Metanephros (tissue), 1 donor: Measurements from ENCODE around the gene SMIM12. TPM values are rescaled to one million over a fixed set of nuclear protein-coding genes. Genes with fewer than 3 reads are reported as not detected.

Source experiments
- total RNA-seq: library from RNA; depleted of rRNA; stranded (reverse); fragments of >200 nt; gene quantifications from one replicate; pipeline ENCODE4 v1.2.3, GENCODE V29; 2014

SMIM12 gene
- 14.9 TPM for total RNA-seq

GRCh38 chr1:34859446-34860200 lies at the start of gene SMIM12:
Gene SMIM12, minus strand, starts transcription at chr1:34859749. Its CDS starts 3,772 bp downstream, at chr1:34855977.

Other genes with a start within 250 kb of the SMIM12 start
- gene GJB5, start 104.7 kb downstream of the SMIM12 start, total RNA-seq: 0.18 TPM
- gene GJB4, start 100.0 kb downstream of the SMIM12 start, total RNA-seq: not detected
- 0.35 TPM for gene GJB3, start 78.5 kb downstream of the SMIM12 start, total RNA-seq
- gene GJA4, start 66.8 kb downstream of the SMIM12 start, total RNA-seq: 18.5 TPM
- 1.5 TPM for gene DLGAP3, start 69.9 kb upstream of the SMIM12 start, total RNA-seq
- 29.0 TPM for gene TMEM35B, start 125.6 kb upstream of the SMIM12 start, total RNA-seq
- gene ZMYM6, start 172.2 kb upstream of the SMIM12 start, total RNA-seq: 19.4 TPM
- gene ZMYM1, start 219.6 kb upstream of the SMIM12 start, total RNA-seq: 25.1 TPM